ENCODE results near the gene STRIT1. TPM values are rescaled to one million over a fixed set of nuclear protein-coding genes. Genes with fewer than 3 reads are reported as not detected.

STRIT1 gene
- total RNA-seq, 1 donor from 2014 or later: not detected

Other genes starting within 250 kb of the STRIT1 start
- gene MME, start 213.4 kb downstream of the STRIT1 start, total RNA-seq: 20.1 and 61.6 TPM in 2 replicates

All from epithelial cell of proximal tubule (primary cell).